ENCODE measurements around the gene LGALS3.

GRCh38 chr14:55084401-55085059 lies 44.5 kb upstream of the LGALS3 start:
- no peak for TF ChIP-seq CTCF (conservative IDR thresholded peaks at IDR 0.05)
- TF ChIP-seq EZH2 (IDR thresholded peaks at IDR 0.05; ENCODE audit: low read depth): no peak
